Endothelial cell of umbilical vein (primary cell): ENCODE data around the gene MEF2C. TPM values are rescaled to one million over a fixed set of nuclear protein-coding genes. Genes with fewer than 3 reads are reported as not detected.
A peak's percentile ranks its signal among the peaks of the same experiment; 100 is the strongest.

Source experiments
- BruUV-seq: library from RNA; stranded (reverse); fragments of 400-500 nt; replicated peaks from 2 replicates; lab custom pipeline; 2021; lab: Mats Ljungman, UMichigan
- CTCF ChIA-PET: fragments of 300-600, 350-600 bp; sonication (Branson Sonifier 250); formaldehyde crosslinking; loops from one replicate; lab custom pipeline; 2021; ENCODE audit warnings: antibody characterized with exemption, inconsistent platforms; lab: Charles Lee
- POLR2A ChIA-PET: fragments of 300-600, 350-600 bp; sonication (Branson Sonifier 250); formaldehyde crosslinking; loops from one replicate; lab custom pipeline; 2021; ENCODE audit warnings: antibody characterized with exemption, inconsistent platforms; lab: Charles Lee
- DNase-seq: peaks from one replicate; pipeline ENCODE4 v3.0.0-alpha.2; 2011; ENCODE audit warnings: low read depth, low spot score
- FAIRE-seq: peaks from 2 replicates; lab custom pipeline; 2011; peaks lifted over from hg19 to GRCh38; lab: Jason Lieb, UNC
- H2AFZ ChIP-seq: 2 replicates; pipeline ENCODE4 v1.6.0; 2012; ENCODE audit warnings: low read depth, low read length, control low read depth, inconsistent platforms
- H3K27ac ChIP-seq: 2 replicates; pipeline ENCODE4 v1.5.1; 2011; ENCODE audit warnings: low read depth, mild to moderate bottlenecking, control low read depth, low read length, moderate library complexity; ENCODE audit not compliant: insufficient read depth
- H3K27me3 ChIP-seq, 2 experiments: 2 replicates each; pipeline versions ENCODE4 v1.6.0 to v1.6.1; 2011; ENCODE audit warnings: low read length in 2 of 2, mixed read lengths in 1 of 2; ENCODE audit not compliant: control insufficient read depth in 2 of 2, insufficient read depth in 2 of 2
- H3K36me3 ChIP-seq, 2 experiments: 2 replicates in 1 of 2; 3 replicates in 1 of 2; pipeline ENCODE4 v1.5.1; 2011; ENCODE audit warnings: low read length in 2 of 2, mild to moderate bottlenecking in 1 of 2, moderate library complexity in 1 of 2; ENCODE audit not compliant: control insufficient read depth in 2 of 2, insufficient read depth in 2 of 2; ENCODE audit errors: extremely low read depth in 1 of 2
- H3K4me1 ChIP-seq: 3 replicates; pipeline ENCODE4 v1.5.1; 2011; ENCODE audit warnings: mild to moderate bottlenecking, low read length; ENCODE audit not compliant: control insufficient read depth, insufficient read depth; ENCODE audit errors: extremely low read depth
- H3K4me2 ChIP-seq: 2 replicates; pipeline ENCODE4 v1.6.1; 2011; ENCODE audit warnings: low read length, control low read depth, mixed read lengths; ENCODE audit not compliant: insufficient read depth
- H3K4me3 ChIP-seq, 3 experiments: fragments of 200-600 bp in 1 of 3; sonication (generic), shearing (Covaris generic) in 1 of 3; replicated peaks in 1 of 3; 2 replicates each; pipeline ENCODE4 v1.5.1; 2011 to 2016; ENCODE audit warnings: control low read depth in 3 of 3, low read length in 3 of 3, mild to moderate bottlenecking in 2 of 3, inconsistent platforms in 1 of 3, low read depth in 1 of 3, moderate library complexity in 1 of 3; ENCODE audit not compliant: insufficient read depth in 1 of 3
- H3K79me2 ChIP-seq: 2 replicates; pipeline ENCODE4 v1.6.0; 2012; ENCODE audit warnings: low read length, inconsistent platforms; ENCODE audit not compliant: control insufficient read depth, insufficient read depth
- H3K9ac ChIP-seq: replicated peaks from 2 replicates; pipeline ENCODE3; 2011; ENCODE audit warnings: low read length, control low read depth; ENCODE audit not compliant: insufficient read depth; ENCODE audit errors: extremely low read depth
- H3K9me1 ChIP-seq: replicated peaks from 3 replicates; pipeline ENCODE4 v1.6.0; 2011; ENCODE audit warnings: mild to moderate bottlenecking, low read length; ENCODE audit not compliant: control insufficient read depth, insufficient read depth; ENCODE audit errors: extremely low read depth
- H3K9me3 ChIP-seq: replicated peaks from 2 replicates; pipeline ENCODE4 v1.5.1; 2012; ENCODE audit warnings: low read length, inconsistent platforms; ENCODE audit not compliant: control insufficient read depth, insufficient read depth
- H4K20me1 ChIP-seq: replicated peaks from 2 replicates; pipeline ENCODE3; 2011; ENCODE audit warnings: mild to moderate bottlenecking, low read length; ENCODE audit not compliant: control insufficient read depth, insufficient read depth; ENCODE audit errors: extremely low read depth
- CTCF ChIP-seq, 2 donors: IDR thresholded peaks; 1 replicate in 1 of 2; 2 replicates in 1 of 2; pipeline ENCODE4 v1.5.1; 2011; ENCODE audit warnings: low read length in 2 of 2, mild to moderate bottlenecking in 2 of 2, moderate library complexity in 2 of 2, control low read depth in 1 of 2, inconsistent platforms in 1 of 2, low read depth in 1 of 2; ENCODE audit not compliant: insufficient read depth in 1 of 2; ENCODE audit errors: extremely low read depth in 1 of 2
- EZH2 ChIP-seq: IDR thresholded peaks from 2 replicates; pipeline ENCODE4 v1.6.1; 2012; ENCODE audit warnings: borderline replicate concordance, low read depth, mild to moderate bottlenecking, moderate library complexity, low read length, inconsistent platforms; ENCODE audit not compliant: severe bottlenecking
- FOS ChIP-seq: IDR thresholded peaks from 2 replicates; pipeline ENCODE4 v1.6.1; 2011; ENCODE audit warnings: mild to moderate bottlenecking, low read length, moderate library complexity, borderline replicate concordance; ENCODE audit not compliant: insufficient read depth
- GATA2 ChIP-seq: IDR thresholded peaks from 2 replicates; pipeline ENCODE4 v1.7.0; 2011; ENCODE audit warnings: low read depth, mild to moderate bottlenecking, moderate library complexity, mixed read lengths, low read length; ENCODE audit not compliant: insufficient read length, insufficient read depth
- JUN ChIP-seq: IDR thresholded peaks from 2 replicates; pipeline ENCODE4 v1.6.1; 2011; ENCODE audit warnings: borderline replicate concordance, low read depth; ENCODE audit not compliant: insufficient read length, insufficient read depth
- MAX ChIP-seq: IDR thresholded peaks from 2 replicates; pipeline ENCODE4 v1.6.1; 2011; ENCODE audit not compliant: insufficient read depth, insufficient read length
- MYC ChIP-seq: IDR thresholded peaks from one replicate; pipeline ENCODE4 v1.6.1; 2011; ENCODE audit warnings: mild to moderate bottlenecking, low read depth, low read length
- POLR2A ChIP-seq: IDR thresholded peaks from 2 replicates; pipeline ENCODE4 v1.6.1; 2012; ENCODE audit warnings: low read depth, mild to moderate bottlenecking, control low read depth, low read length
- POLR2AphosphoS5 ChIP-seq: IDR thresholded peaks from 2 replicates; pipeline ENCODE4 v1.6.1; 2012; ENCODE audit warnings: low read depth, mild to moderate bottlenecking, control low read depth, low read length, moderate library complexity; ENCODE audit not compliant: insufficient read depth
- dilution Hi-C: fragments of 300-500 bp; cut with MboI; formaldehyde crosslinking; loops from one replicate; pipeline ENCODE4 v1.15.0; 2019; ENCODE audit warnings: low sequenced_read_pairs; ENCODE audit not compliant: extremely low pct_ligation_motif_present
- intact Hi-C: fragments of 100-400 bp; cut with micrococcal nuclease; formaldehyde crosslinking; loops from one replicate; pipeline ENCODE4 v1.10.0; 2022
- polyA plus RNA-seq, 4 experiments: library from polyadenylated mRNA; depleted of rRNA in 3 of 4; stranded (reverse) in 3 of 4; unstranded in 1 of 4; fragments of >200 nt; gene quantifications; 2 replicates each; pipeline versions ENCODE4 v1.2.1 to v1.2.3, GENCODE V29; 2011 to 2012; ENCODE audit warnings: missing spikeins in 1 of 4
- total RNA-seq: library from RNA; stranded (reverse); gene quantifications from 2 replicates; pipeline ENCODE4 v1.2.3, GENCODE V29; 2021

Gene MEF2C
- total and polyA plus RNA-seq, 2 donors (not counting 3 experiments of a cell fraction or from before 2014, with no cell fraction given), result 21.2 to 67.7 TPM

- BruUV-seq, result no TSS peak
- dilution Hi-C loops, result no loop called here
- no peaks in the 10 kb centered on the region for H3K79me2 ChIP-seq
- intact Hi-C loops, result loop anchor here (1.0 to 10.0 kb wide), 3 partner anchors 346 to 1518 kb away; partner anchors contain the start of gene CETN3
- no peak for FAIRE-seq
- H3K9me3 ChIP-seq, result no peaks in the 10 kb centered on the region
- H3K27ac ChIP-seq, result no peak overlapping the region
- TF ChIP-seq MAX (no peak), JUN (no peak), FOS (no peak), MYC (no peak), GATA2 (no peak), EZH2 (no peak), POLR2AphosphoS5 (no peak), POLR2A (no peak), CTCF (IDR thresholded peaks at IDR 0.05; ENCODE audit: extremely low read depth in 1 of 2, insufficient read depth in 1 of 2, low read depth in 1 of 2, low read length in 2 of 2) (no peak)
- CTCF ChIA-PET, result interaction anchor here (1.1 to 2.9 kb wide), 2 partner anchors 160 to 1273 kb away, joined by 3 to 33 read pairs; no protein-coding TSS in a partner anchor
- peak; percentile 26 for DNase-seq
- POLR2A ChIA-PET, result no interaction called here
- H3K9me1 ChIP-seq, result no peaks in the 10 kb centered on the region
- H4K20me1 ChIP-seq, result no peaks in the 10 kb centered on the region
- H3K36me3 ChIP-seq, result no peaks in the 10 kb centered on the region
- H3K4me3 ChIP-seq, result peak overlapping the region in 2 of 3 experiments; percentile 47 to 64
- peak overlapping the region; percentile 99 for H3K4me2 ChIP-seq
- H2AFZ ChIP-seq, result peak overlapping the region; percentile 82
- no peaks in the 10 kb centered on the region for H3K27me3 ChIP-seq
- H3K9ac ChIP-seq, result peak overlapping the region; percentile 79
- H3K4me1 ChIP-seq, result peaks cover 13% of the 10 kb centered on the region
These were observed 5.8 kb upstream of the MEF2C start for GRCh38 chr5:88888848-88889188.
